Lung (tissue), 12 donors: ENCODE measurements around the gene HOXB9. TPM values are rescaled to one million over a fixed set of nuclear protein-coding genes. Genes with fewer than 3 reads are reported as not detected.

Experiments used
- ATAC-seq: fragments of 200-7000 bp; cut with Tn5 transposase; one replicate; pipeline ENCODE4 v1.9.1; 2020; ENCODE audit warnings: moderate number of reproducible peaks; ENCODE audit not compliant: insufficient read depth, low FRiP score
- DNase-seq, 3 donors: peaks; one replicate each; pipeline ENCODE4 v3.0.0-alpha.2; 2013 to 2017
- H3K27ac ChIP-seq, 2 donors: one replicate each; pipeline ENCODE4 v1.5.1; 2013; ENCODE audit warnings: mild to moderate bottlenecking in 2 of 2, moderate library complexity in 2 of 2, control low read depth in 1 of 2, inconsistent platforms in 1 of 2, low read depth in 1 of 2, low read length in 1 of 2
- H3K27me3 ChIP-seq, 3 donors: one replicate each; pipeline ENCODE4 v1.5.1; 2013; ENCODE audit warnings: low read length in 2 of 3; ENCODE audit not compliant: control insufficient read depth in 3 of 3, insufficient read depth in 3 of 3
- H3K36me3 ChIP-seq, 4 donors: one replicate each; pipeline ENCODE4 v1.5.1; 2013; ENCODE audit warnings: low read length in 4 of 4, mild to moderate bottlenecking in 1 of 4, moderate library complexity in 1 of 4; ENCODE audit not compliant: control insufficient read depth in 4 of 4, insufficient read depth in 4 of 4
- H3K4me1 ChIP-seq, 5 donors: one replicate each; pipeline ENCODE4 v1.5.1; 2013; ENCODE audit warnings: low read length in 5 of 5, mild to moderate bottlenecking in 2 of 5, moderate library complexity in 1 of 5; ENCODE audit not compliant: control insufficient read depth in 5 of 5, insufficient read depth in 5 of 5
- H3K4me3 ChIP-seq: one replicate; pipeline ENCODE4 v1.5.1; 2013; ENCODE audit warnings: mild to moderate bottlenecking, control low read depth, moderate library complexity
- H3K9ac ChIP-seq, 2 donors: one replicate each; pipeline ENCODE4 v1.5.1; 2013; ENCODE audit warnings: low read length in 2 of 2, control low read depth in 1 of 2; ENCODE audit not compliant: insufficient read depth in 1 of 2
- H3K9me3 ChIP-seq, 4 donors: one replicate each; pipeline ENCODE4 v1.5.1; 2013; ENCODE audit warnings: low read length in 3 of 4, mild to moderate bottlenecking in 1 of 4, moderate library complexity in 1 of 4; ENCODE audit not compliant: control insufficient read depth in 4 of 4, insufficient read depth in 3 of 4
- WGBS, 2 donors: extraction: QIAGEN DNeasy Blood & Tissue Kit; methylation state at CpG; one replicate each; pipeline ENCODE4 v1.1.7; 2013; 5-methylcytosine and 5-hydroxymethylcytosine counted together
- polyA plus RNA-seq, 2 donors: library from polyadenylated mRNA; stranded (reverse); fragments of 200-250 nt; gene quantifications; one replicate each; pipeline ENCODE4 v1.2.1, GENCODE V29; 2013
- total RNA-seq, 2 donors: library from RNA; depleted of rRNA in 1 of 2; stranded (reverse); fragments of >200 nt in 1 of 2; gene quantifications; one replicate each; pipeline ENCODE4 v1.2.1, GENCODE V29; 2014 to 2021
- TF ChIP-seq, protein P1 (sequence below): IDR thresholded peaks from 2 replicates; pipeline ENCODE4 v1.5.1; 2012; ENCODE audit warnings: mild to moderate bottlenecking; ENCODE audit errors: control extremely low read depth, extremely low read depth
- donor health status: control.
- donor health status: control.
- donor health status: Bipolar disorder and iron deficiency.
- donor health status: healthy.
- donor health status: DM: yes; HTN: yes; CAD: no.

The HOXB9 gene
- total and polyA plus RNA-seq, 4 donors = 0.18 TPM; not detected in 3

DNA sequence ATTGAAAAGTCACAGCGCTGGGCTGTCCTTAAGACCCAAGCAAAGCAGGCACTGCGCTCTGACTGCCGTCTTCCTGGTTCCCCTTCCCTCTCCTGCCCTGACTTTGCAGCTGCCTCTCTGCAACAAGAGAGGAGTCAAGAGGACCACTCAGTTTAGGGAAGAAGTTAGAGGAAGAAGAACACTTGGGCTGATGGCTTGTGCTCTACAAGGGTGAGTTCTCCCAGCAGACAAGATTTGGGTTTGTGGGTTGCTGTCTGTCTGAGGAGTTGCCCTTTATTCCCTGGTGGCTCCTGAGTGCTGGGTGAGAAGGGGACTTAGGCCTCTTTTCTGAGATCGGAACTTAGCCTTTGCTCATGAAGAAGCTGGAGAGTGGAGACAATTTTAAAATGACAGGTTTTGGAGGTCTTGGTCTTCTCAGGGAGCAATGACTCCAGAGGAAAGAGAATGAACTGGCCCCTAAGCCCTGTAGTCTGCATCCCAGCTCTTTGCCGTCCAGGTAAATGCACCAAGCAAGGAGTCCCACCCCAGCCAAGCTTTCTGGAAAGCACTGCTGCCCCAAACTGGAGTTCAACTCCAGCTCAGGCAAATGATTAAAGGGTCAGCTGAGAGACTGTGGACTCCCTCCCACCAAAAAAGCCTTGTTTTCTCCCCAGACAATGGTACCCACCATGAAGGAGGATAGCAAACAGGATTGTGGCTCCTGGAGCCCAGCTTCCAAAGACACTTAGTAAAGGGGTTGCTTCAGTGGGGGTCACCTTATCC, 2.7 kb upstream of the HOXB9 start:
- no peak overlapping the region for H3K9ac ChIP-seq

DNA sequence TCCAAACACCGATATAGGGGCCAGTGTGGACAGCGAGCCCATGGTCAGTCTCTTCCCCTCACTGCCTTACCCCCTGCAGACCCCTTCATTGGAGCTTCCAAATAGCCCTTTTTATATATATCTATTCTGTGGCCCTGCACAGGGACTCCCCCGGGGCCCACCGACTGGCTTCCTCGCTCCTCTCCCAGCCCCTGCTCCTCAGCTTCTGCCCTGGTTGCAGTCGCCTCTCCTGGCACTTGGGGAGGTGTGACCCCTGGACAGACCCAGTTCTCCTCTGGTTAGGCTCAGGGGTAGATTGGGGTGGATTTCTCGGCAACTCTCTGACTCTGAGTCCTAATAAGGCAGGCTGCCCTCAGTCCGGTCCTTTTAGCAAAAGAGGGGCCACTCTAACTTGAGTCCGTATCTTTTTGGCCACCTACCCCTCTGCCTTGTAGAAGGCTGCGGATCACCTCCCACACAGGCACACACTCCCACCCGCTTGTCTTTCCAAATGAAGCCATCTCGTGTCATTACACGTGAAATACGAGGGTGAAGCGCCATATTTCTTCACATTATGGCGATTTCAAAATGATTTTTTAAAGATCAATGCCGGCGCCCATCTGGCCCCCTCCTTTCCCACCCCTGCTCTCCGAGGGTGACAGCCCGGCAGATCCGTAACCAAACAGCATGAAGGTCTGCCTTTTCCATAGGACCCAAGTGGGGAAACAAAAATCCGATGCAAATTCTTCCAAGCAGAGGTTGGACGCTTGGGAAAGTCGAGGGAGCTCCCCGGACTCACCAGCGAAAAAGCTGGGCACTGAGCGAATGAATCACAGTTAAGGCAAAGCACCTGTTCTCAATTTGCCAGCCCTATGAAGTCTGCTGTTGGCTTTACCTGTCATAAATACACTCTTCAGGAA, 1.7 kb upstream of the HOXB9 start:
- H3K27ac ChIP-seq = no peak overlapping the region
- peaks cover 17 to 91% (median 85%) of the 10 kb centered on the region in 3 donors for H3K27me3 ChIP-seq
- ATAC-seq (no peak), DNase-seq (no peak)
- H3K9me3 ChIP-seq = peaks cover 0 to 6% (median 0%) of the 10 kb centered on the region in 4 donors
- H3K9ac ChIP-seq = no peak overlapping the region
- H3K4me1 ChIP-seq = peaks cover 0 to 14% (median 12%) of the 10 kb centered on the region in 5 donors
- TF ChIP-seq, protein P1, sequence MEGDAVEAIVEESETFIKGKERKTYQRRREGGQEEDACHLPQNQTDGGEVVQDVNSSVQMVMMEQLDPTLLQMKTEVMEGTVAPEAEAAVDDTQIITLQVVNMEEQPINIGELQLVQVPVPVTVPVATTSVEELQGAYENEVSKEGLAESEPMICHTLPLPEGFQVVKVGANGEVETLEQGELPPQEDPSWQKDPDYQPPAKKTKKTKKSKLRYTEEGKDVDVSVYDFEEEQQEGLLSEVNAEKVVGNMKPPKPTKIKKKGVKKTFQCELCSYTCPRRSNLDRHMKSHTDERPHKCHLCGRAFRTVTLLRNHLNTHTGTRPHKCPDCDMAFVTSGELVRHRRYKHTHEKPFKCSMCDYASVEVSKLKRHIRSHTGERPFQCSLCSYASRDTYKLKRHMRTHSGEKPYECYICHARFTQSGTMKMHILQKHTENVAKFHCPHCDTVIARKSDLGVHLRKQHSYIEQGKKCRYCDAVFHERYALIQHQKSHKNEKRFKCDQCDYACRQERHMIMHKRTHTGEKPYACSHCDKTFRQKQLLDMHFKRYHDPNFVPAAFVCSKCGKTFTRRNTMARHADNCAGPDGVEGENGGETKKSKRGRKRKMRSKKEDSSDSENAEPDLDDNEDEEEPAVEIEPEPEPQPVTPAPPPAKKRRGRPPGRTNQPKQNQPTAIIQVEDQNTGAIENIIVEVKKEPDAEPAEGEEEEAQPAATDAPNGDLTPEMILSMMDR = no peak
- no peaks in the 10 kb centered on the region for H3K36me3 ChIP-seq
- WGBS, 2 donors = 31 to 56% methylated on average over 27 of the region's 27 CpGs
- no peak overlapping the region for H3K4me3 ChIP-seq

More for the DNA sequence above, 2.7 kb upstream of the HOXB9 start:
- DNase-seq (no peak), ATAC-seq (no peak)
- no peaks in the 10 kb centered on the region for H3K36me3 ChIP-seq
- peaks cover 0 to 4% (median 0%) of the 10 kb centered on the region in 4 donors for H3K9me3 ChIP-seq
- 28 to 29% methylated on average over 5 of the region's 5 CpGs for WGBS, 2 donors
- TF ChIP-seq, protein P1 = no peak
- H3K4me3 ChIP-seq = no peak overlapping the region
- H3K4me1 ChIP-seq = peaks cover 0 to 14% (median 12%) of the 10 kb centered on the region in 5 donors
- peaks cover 22 to 90% (median 84%) of the 10 kb centered on the region in 3 donors for H3K27me3 ChIP-seq
- H3K27ac ChIP-seq = no peak overlapping the region

DNA sequence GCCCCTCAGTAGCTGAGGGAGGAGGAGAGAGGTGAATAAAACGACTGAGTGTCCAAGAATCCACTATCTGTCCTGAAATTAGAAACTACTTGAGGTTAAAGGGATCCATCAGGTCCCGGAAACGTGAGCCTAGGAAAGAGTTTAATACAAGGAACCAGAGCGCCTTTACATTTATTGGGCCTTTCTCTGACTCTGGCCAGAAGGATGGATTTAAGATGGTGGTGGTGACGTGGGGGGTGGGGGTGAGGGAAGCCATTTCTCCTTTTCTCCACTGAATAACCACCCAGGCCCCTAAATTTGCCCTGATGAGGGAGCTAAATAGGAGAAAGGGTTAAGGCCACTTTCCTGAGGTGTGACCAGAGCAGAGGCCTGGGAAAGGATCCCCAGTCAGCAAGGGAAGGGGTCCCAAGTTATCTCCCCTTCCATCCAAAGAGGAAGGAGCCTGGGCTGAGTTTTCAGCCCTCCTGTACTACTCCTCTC, 1.0 kb upstream of the HOXB9 start:
- WGBS, 2 donors = 22 to 41% methylated on average over 5 of the region's 5 CpGs
- TF ChIP-seq, protein P1 = no peak
- no peak overlapping the region for H3K9ac ChIP-seq
- ATAC-seq (no peak), DNase-seq (no peak)
- H3K27ac ChIP-seq = no peak overlapping the region
- peaks cover 0 to 14% (median 12%) of the 10 kb centered on the region in 5 donors for H3K4me1 ChIP-seq
- peaks cover 17 to 91% (median 85%) of the 10 kb centered on the region in 3 donors for H3K27me3 ChIP-seq
- H3K4me3 ChIP-seq = no peak overlapping the region
- peaks cover 0 to 6% (median 0%) of the 10 kb centered on the region in 4 donors for H3K9me3 ChIP-seq
- no peaks in the 10 kb centered on the region for H3K36me3 ChIP-seq
